OCI-M1 (cell line): ENCODE results near the gene MICAL1.
"Not testable (repeated sequence)": the region's sequence is repeated elsewhere in the genome, so short reads cannot be mapped to it uniquely, and the experiment has no call there.

Experiments used
- DNase-seq: peaks from one replicate; lab custom pipeline; 2025; lab: John Stamatoyannopoulos, UW

Gene MICAL1

GRCh38 chr6:109477725-109478124 is 22.2 kb upstream of the MICAL1 start:
- no peak for DNase-seq

- DNase-seq = no peak
Measured at GRCh38 chr6:109477184-109477583, 21.6 kb upstream of the MICAL1 start.

- DNase-seq = no peak
Measured at GRCh38 chr6:109475625-109476024, 20.1 kb upstream of the MICAL1 start.

- no peak for DNase-seq
Measured at GRCh38 chr6:109474995-109475394, 19.4 kb upstream of the MICAL1 start.

GRCh38 chr6:109473120-109473519 is 17.5 kb upstream of the MICAL1 start:
- DNase-seq = no peak

- DNase-seq = no peak
Measured at GRCh38 chr6:109472132-109472995, 16.8 kb upstream of the MICAL1 start.

- DNase-seq = no peak
Measured at GRCh38 chr6:109471105-109471810, 15.7 kb upstream of the MICAL1 start.

GRCh38 chr6:109469591-109470189 is 14.1 kb upstream of the MICAL1 start:
- no peak for DNase-seq

- DNase-seq = no peak
Measured at GRCh38 chr6:109467696-109468095, 12.1 kb upstream of the MICAL1 start.

- no peak for DNase-seq
Measured at GRCh38 chr6:109466212-109466923, 10.8 kb upstream of the MICAL1 start.

- DNase-seq = no peak
Measured at GRCh38 chr6:109465772-109466171, 10.2 kb upstream of the MICAL1 start.

GRCh38 chr6:109461733-109462526 is 6.4 kb upstream of the MICAL1 start:
- DNase-seq = no peak

- not testable (repeated sequence) for DNase-seq
Measured at GRCh38 chr6:109461205-109461604, 5.6 kb upstream of the MICAL1 start.

GRCh38 chr6:109460161-109460829 is 4.7 kb upstream of the MICAL1 start:
- DNase-seq = no peak

GRCh38 chr6:109458774-109459531 is 3.4 kb upstream of the MICAL1 start:
- no peak for DNase-seq

- no peak for DNase-seq
Measured at GRCh38 chr6:109457562-109457996, 2.0 kb upstream of the MICAL1 start.

GRCh38 chr6:109456710-109457561 is 1.4 kb upstream of the MICAL1 start:
- no peak for DNase-seq

GRCh38 chr6:109456111-109456583 is 575 bp upstream of the MICAL1 start:
- no peak for DNase-seq
